Measurements from ENCODE around the gene SP9. TPM values are rescaled to one million over a fixed set of nuclear protein-coding genes. Genes with fewer than 3 reads are reported as not detected.
"Not testable (repeated sequence)": the region's sequence is repeated elsewhere in the genome, so short reads cannot be mapped to it uniquely, and the experiment has no call there.

The SP9 gene
- total and polyA plus RNA-seq, 12 donors, result 0.09 TPM; not detected in 11

GRCh38 chr2:174362949-174363348 lies 28.2 kb downstream of the SP9 start:
- no peak for TF ChIP-seq CTCF (IDR thresholded peaks at IDR 0.05)
- peaks cover 0 to 95% (median 15%) of the 10 kb centered on the region in 9 donors for H3K36me3 ChIP-seq

GRCh38 chr2:174363492-174364225 lies 28.9 kb downstream of the SP9 start:
- intact Hi-C loops (cut with DNase I); ATAC-seq; H3K27ac ChIP-seq; H3K27me3 ChIP-seq; DNase-seq; H3K4me1 ChIP-seq; H3K4me3 ChIP-seq: not testable (repeated sequence)
- Histone ChIP-seq H3K9me3 (peaks cover 0 to 10% (median 0%) of the 10 kb centered on the region in 11 donors), H3K36me3 (peaks cover 0 to 95% (median 15%) of the 10 kb centered on the region in 9 donors)
- 96% methylated on average over 6 of the region's 6 CpGs for WGBS, 2 donors

More at GRCh38 chr2:174362949-174363348, 28.2 kb downstream of the SP9 start:
- ATAC-seq, result no peak
- Histone ChIP-seq H3K4me3 (no peak overlapping the region), H3K27ac (no peak overlapping the region), H3K4me1 (no peaks in the 10 kb centered on the region), H3K27me3 (no peaks in the 10 kb centered on the region), H3K9me3 (peaks cover 0 to 10% (median 0%) of the 10 kb centered on the region in 11 donors)
- 95 to 100% methylated on average over 1 of the region's 1 CpG for WGBS, 2 donors
- intact Hi-C loops (cut with DNase I), result no loop called here
- DNase-seq, result no peak

- H3K4me3 ChIP-seq, result no peak overlapping the region
- H3K4me1 ChIP-seq, result no peaks in the 10 kb centered on the region
- TF ChIP-seq CTCF (IDR thresholded peaks at IDR 0.05), result no peak
- H3K27me3 ChIP-seq, result no peaks in the 10 kb centered on the region
- intact Hi-C loops (cut with DNase I), result no loop called here
- DNase-seq, result no peak
- H3K27ac ChIP-seq, result no peak overlapping the region
- H3K36me3 ChIP-seq, result peaks cover 0 to 95% (median 15%) of the 10 kb centered on the region in 9 donors
- ATAC-seq, result no peak
- peaks cover 0 to 10% (median 0%) of the 10 kb centered on the region in 11 donors for H3K9me3 ChIP-seq
- WGBS, 2 donors, result 95 to 96% methylated on average over 2 of the region's 2 CpGs
Observed at GRCh38 chr2:174364628-174365027, 29.9 kb downstream of the SP9 start.

- no peak for DNase-seq
- no peak for ATAC-seq
- peaks cover 0 to 10% (median 0%) of the 10 kb centered on the region in 11 donors for H3K9me3 ChIP-seq
- H3K36me3 ChIP-seq, result peaks cover 0 to 96% (median 10%) of the 10 kb centered on the region in 9 donors
- intact Hi-C loops (cut with DNase I), result no loop called here
- WGBS, 2 donors, result 82% methylated on average over 2 of the region's 2 CpGs
- H3K4me3 ChIP-seq, result no peak overlapping the region
- no peak for TF ChIP-seq CTCF (IDR thresholded peaks at IDR 0.05)
- no peaks in the 10 kb centered on the region for H3K27me3 ChIP-seq
- H3K4me1 ChIP-seq, result no peaks in the 10 kb centered on the region
- H3K27ac ChIP-seq, result no peak overlapping the region
Observed at GRCh38 chr2:174365571-174365970, 30.8 kb downstream of the SP9 start.

- TF ChIP-seq CTCF (IDR thresholded peaks at IDR 0.05), result no peak
- no peak for DNase-seq
- H3K4me3 ChIP-seq, result no peak overlapping the region
- no peaks in the 10 kb centered on the region for H3K27me3 ChIP-seq
- no peaks in the 10 kb centered on the region for H3K4me1 ChIP-seq
- no peak overlapping the region for H3K27ac ChIP-seq
- intact Hi-C loops (cut with DNase I), result no loop called here
- WGBS, 2 donors, result 92 to 95% methylated on average over 1 of the region's 1 CpG
- H3K36me3 ChIP-seq, result peaks cover 0 to 97% (median 10%) of the 10 kb centered on the region in 9 donors
- peaks cover 0 to 8% (median 0%) of the 10 kb centered on the region in 11 donors for H3K9me3 ChIP-seq
- ATAC-seq, result no peak
Observed at GRCh38 chr2:174368691-174369090, 33.9 kb downstream of the SP9 start.

Measured in heart right ventricle (tissue), 16 donors.